ENCODE results near the gene ZGPAT.

ZGPAT gene

GRCh38 chr20:63777614-63778013 lies 69.8 kb downstream of the ZGPAT start:
- TF ChIP-seq CTCF (IDR thresholded peaks at IDR 0.05; ENCODE audit: low read length) (no peak), EZH2 (IDR thresholded peaks at IDR 0.05; ENCODE audit: borderline replicate concordance, low read length) (no peak)
- Histone ChIP-seq H3K4me2 (ENCODE audit: low read length) (no peak overlapping the region), H3K27ac (ENCODE audit: low read depth, low read length, poor library complexity, severe bottlenecking) (no peak overlapping the region), H3K9me3 (ENCODE audit: low read length) (no peaks in the 10 kb centered on the region), H3K36me3 (ENCODE audit: insufficient read depth, low read length) (peaks cover 4% of the 10 kb centered on the region; the same call in 1 of the 2 replicates), H2AFZ (ENCODE audit: low read length) (no peak overlapping the region), H3K4me1 (ENCODE audit: insufficient read depth, low read length, severe bottlenecking) (peaks cover 9% of the 10 kb centered on the region), H3K27me3 (ENCODE audit: insufficient read depth, low read length) (peaks cover 8% of the 10 kb centered on the region; the same call in 1 of the 2 replicates), H3K9me2 (ENCODE audit: low read depth, low read length) (no peaks in the 10 kb centered on the region), H3F3A (ENCODE audit: insufficient read depth, low read length) (no peaks in the 10 kb centered on the region), H4K20me1 (ENCODE audit: insufficient read depth, low read length) (no peaks in the 10 kb centered on the region), H3K9ac (ENCODE audit: low read length) (no peak overlapping the region), H3K79me2 (ENCODE audit: insufficient read depth, low read length) (no peaks in the 10 kb centered on the region), H3K4me3 (ENCODE audit: low read depth, low read length, poor library complexity, severe bottlenecking) (no peak overlapping the region)

GRCh38 chr20:63778034-63778752 lies 70.4 kb downstream of the ZGPAT start:
- no peaks in the 10 kb centered on the region for H3K79me2 ChIP-seq (ENCODE audit: insufficient read depth, low read length)
- no peak overlapping the region for H3K4me3 ChIP-seq (ENCODE audit: low read depth, low read length, poor library complexity, severe bottlenecking)
- no peak overlapping the region for H3K27ac ChIP-seq (ENCODE audit: low read depth, low read length, poor library complexity, severe bottlenecking)
- no peak overlapping the region for H3K9ac ChIP-seq (ENCODE audit: low read length)
- no peaks in the 10 kb centered on the region for H3K9me3 ChIP-seq (ENCODE audit: low read length)
- H3F3A ChIP-seq (ENCODE audit: insufficient read depth, low read length): no peaks in the 10 kb centered on the region
- H3K9me2 ChIP-seq (ENCODE audit: low read depth, low read length): no peaks in the 10 kb centered on the region
- H2AFZ ChIP-seq (ENCODE audit: low read length): no peak overlapping the region
- peaks cover 4% of the 10 kb centered on the region; the same call in 1 of the 2 replicates for H3K36me3 ChIP-seq (ENCODE audit: insufficient read depth, low read length)
- peaks cover 3% of the 10 kb centered on the region for H3K4me1 ChIP-seq (ENCODE audit: insufficient read depth, low read length, severe bottlenecking)
- no peak overlapping the region for H3K4me2 ChIP-seq (ENCODE audit: low read length)
- H3K27me3 ChIP-seq (ENCODE audit: insufficient read depth, low read length): peaks cover 8% of the 10 kb centered on the region; the same call in 1 of the 2 replicates
- TF ChIP-seq EZH2 (IDR thresholded peaks at IDR 0.05; ENCODE audit: borderline replicate concordance, low read length) (no peak), CTCF (IDR thresholded peaks at IDR 0.05; ENCODE audit: low read length) (no peak)
- no peaks in the 10 kb centered on the region for H4K20me1 ChIP-seq (ENCODE audit: insufficient read depth, low read length)

- Histone ChIP-seq H3K79me2 (ENCODE audit: insufficient read depth, low read length) (no peaks in the 10 kb centered on the region), H3K27me3 (ENCODE audit: insufficient read depth, low read length) (peaks cover 8% of the 10 kb centered on the region; the same call in 1 of the 2 replicates), H2AFZ (ENCODE audit: low read length) (no peak overlapping the region), H3K9me2 (ENCODE audit: low read depth, low read length) (no peaks in the 10 kb centered on the region), H3K4me1 (ENCODE audit: insufficient read depth, low read length, severe bottlenecking) (peaks cover 3% of the 10 kb centered on the region), H3K27ac (ENCODE audit: low read depth, low read length, poor library complexity, severe bottlenecking) (no peak overlapping the region), H3K36me3 (ENCODE audit: insufficient read depth, low read length) (peaks cover 4% of the 10 kb centered on the region; the same call in 1 of the 2 replicates), H4K20me1 (ENCODE audit: insufficient read depth, low read length) (no peaks in the 10 kb centered on the region), H3K4me2 (ENCODE audit: low read length) (no peak overlapping the region), H3K9ac (ENCODE audit: low read length) (no peak overlapping the region), H3K4me3 (ENCODE audit: low read depth, low read length, poor library complexity, severe bottlenecking) (no peak overlapping the region), H3F3A (ENCODE audit: insufficient read depth, low read length) (no peaks in the 10 kb centered on the region), H3K9me3 (ENCODE audit: low read length) (no peaks in the 10 kb centered on the region)
- TF ChIP-seq CTCF (IDR thresholded peaks at IDR 0.05; ENCODE audit: low read length): 0 out of 2 replicates have a peak, but pooled peaks have one; percentile 11
- TF ChIP-seq EZH2 (IDR thresholded peaks at IDR 0.05; ENCODE audit: borderline replicate concordance, low read length): no peak
These were observed 71.0 kb downstream of the ZGPAT start for GRCh38 chr20:63778857-63779256.
